Measurements from ENCODE around the gene PHIP. TPM values are rescaled to one million over a fixed set of nuclear protein-coding genes. Genes with fewer than 3 reads are reported as not detected.
"Not testable (repeated sequence)": the region's sequence is repeated elsewhere in the genome, so short reads cannot be mapped to it uniquely, and the experiment has no call there.

PHIP gene
- total RNA-seq (2014; rRNA removed; shearing (Covaris generic)): 20.0 and 24.4 TPM in 2 replicates

- peak; percentile 98 for DNase-seq (ENCODE audit: low read depth)
These were observed at the start of gene PHIP for GRCh38 chr6:79078075-79078969. Gene PHIP, minus strand, starts transcription at chr6:79078254. Its CDS starts 186 bp downstream, at chr6:79078068.

- no peak for DNase-seq (ENCODE audit: low read depth)
These were observed 49.6 kb upstream of the PHIP start for GRCh38 chr6:79127660-79128059.

GRCh38 chr6:79119217-79119616 is 41.2 kb upstream of the PHIP start:
- no peak for DNase-seq (ENCODE audit: low read depth)

GRCh38 chr6:79117752-79118151 is 39.7 kb upstream of the PHIP start:
- peak; percentile 16 for DNase-seq (ENCODE audit: low read depth)

- no peak for DNase-seq (ENCODE audit: low read depth)
These were observed 37.6 kb upstream of the PHIP start for GRCh38 chr6:79115553-79116182.

GRCh38 chr6:79111549-79111948 is 33.5 kb upstream of the PHIP start:
- no peak for DNase-seq (ENCODE audit: low read depth)

- DNase-seq (ENCODE audit: low read depth): no peak
These were observed 23.1 kb upstream of the PHIP start for GRCh38 chr6:79101164-79101563.

GRCh38 chr6:79100304-79100703 is 22.2 kb upstream of the PHIP start:
- DNase-seq (ENCODE audit: low read depth): no peak

- no peak for DNase-seq (ENCODE audit: low read depth)
These were observed 16.9 kb upstream of the PHIP start for GRCh38 chr6:79094938-79095337.

- DNase-seq (ENCODE audit: low read depth): not testable (repeated sequence)
These were observed 13.7 kb upstream of the PHIP start for GRCh38 chr6:79091801-79092200.

GRCh38 chr6:79089552-79090404 is 11.7 kb upstream of the PHIP start:
- no peak for DNase-seq (ENCODE audit: low read depth)

GRCh38 chr6:79084693-79085092 is 6.6 kb upstream of the PHIP start:
- no peak for DNase-seq (ENCODE audit: low read depth)

GRCh38 chr6:79082304-79082703 is 4.2 kb upstream of the PHIP start:
- no peak for DNase-seq (ENCODE audit: low read depth)

GRCh38 chr6:79081663-79082062 is 3.6 kb upstream of the PHIP start:
- no peak for DNase-seq (ENCODE audit: low read depth)

GRCh38 chr6:79079561-79080041 is 1.5 kb upstream of the PHIP start:
- DNase-seq (ENCODE audit: low read depth): peak; percentile 28

GRCh38 chr6:79077715-79078074 is 359 bp downstream of the PHIP start:
- no peak for DNase-seq (ENCODE audit: low read depth)

GRCh38 chr6:79076782-79077641 is 1.0 kb downstream of the PHIP start:
- DNase-seq (ENCODE audit: low read depth): peak; percentile 93

GRCh38 chr6:79076160-79076559 is 1.9 kb downstream of the PHIP start:
- DNase-seq (ENCODE audit: low read depth): no peak

- DNase-seq (ENCODE audit: low read depth): no peak
These were observed 4.2 kb downstream of the PHIP start for GRCh38 chr6:79073888-79074287.

- no peak for DNase-seq (ENCODE audit: low read depth)
These were observed 5.3 kb downstream of the PHIP start for GRCh38 chr6:79072640-79073181.

- DNase-seq (ENCODE audit: low read depth): no peak
These were observed 6.5 kb downstream of the PHIP start for GRCh38 chr6:79071547-79071946.

Measured in RPMI7951 (cell line).